NCI-H345 treated with DMSO at 0.1 percent for 48 hours (cell line): ENCODE data around the gene CAPN13.

ENCODE experiments used
- DNase-seq: peaks from one replicate; lab custom pipeline; 2025; ENCODE audit not compliant: unreplicated experiment; lab: John Stamatoyannopoulos, UW

CAPN13 gene

GRCh38 chr2:30789670-30790210 lies 17.5 kb downstream of the CAPN13 start:
- no peak for DNase-seq

- DNase-seq = no peak
Observed at GRCh38 chr2:30786923-30787685, 20.1 kb downstream of the CAPN13 start.

GRCh38 chr2:30784682-30785081 lies 22.6 kb downstream of the CAPN13 start:
- DNase-seq = no peak

- DNase-seq = no peak
Observed at GRCh38 chr2:30781961-30782533, 25.2 kb downstream of the CAPN13 start.

GRCh38 chr2:30781451-30781850 lies 25.8 kb downstream of the CAPN13 start:
- no peak for DNase-seq

GRCh38 chr2:30780776-30781330 lies 26.4 kb downstream of the CAPN13 start:
- DNase-seq = no peak

GRCh38 chr2:30778611-30779010 lies 28.6 kb downstream of the CAPN13 start:
- no peak for DNase-seq

- DNase-seq = no peak
Observed at GRCh38 chr2:30777661-30778505, 29.4 kb downstream of the CAPN13 start.

- DNase-seq = no peak
Observed at GRCh38 chr2:30776831-30777635, 30.2 kb downstream of the CAPN13 start.

GRCh38 chr2:30775833-30776232 lies 31.4 kb downstream of the CAPN13 start:
- DNase-seq = no peak

GRCh38 chr2:30772021-30772705 lies 35.1 kb downstream of the CAPN13 start:
- no peak for DNase-seq

- DNase-seq = no peak
Observed at GRCh38 chr2:30770816-30771576, 36.2 kb downstream of the CAPN13 start.

GRCh38 chr2:30769891-30770462 lies 37.3 kb downstream of the CAPN13 start:
- DNase-seq = no peak

- no peak for DNase-seq
Observed at GRCh38 chr2:30769481-30769780, 37.8 kb downstream of the CAPN13 start.

GRCh38 chr2:30768708-30769480 lies 38.4 kb downstream of the CAPN13 start:
- no peak for DNase-seq

- no peak for DNase-seq
Observed at GRCh38 chr2:30768036-30768686, 39.1 kb downstream of the CAPN13 start.

GRCh38 chr2:30766666-30767065 lies 40.6 kb downstream of the CAPN13 start:
- no peak for DNase-seq
